AG04450 (cell line): Measurements from ENCODE around the gene NTPCR. TPM values are rescaled to one million over a fixed set of nuclear protein-coding genes. Genes with fewer than 3 reads are reported as not detected.

ENCODE experiments used
- CTCF ChIA-PET: fragments of 300-600, 350-600 bp; formaldehyde crosslinking; extraction: SDS; loops from one replicate; lab custom pipeline; 2022; ENCODE audit warnings: antibody characterized with exemption, inconsistent platforms; lab: Charles Lee
- POLR2A ChIA-PET: fragments of 350-600 bp; formaldehyde crosslinking; extraction: SDS; loops from one replicate; lab custom pipeline; 2021; ENCODE audit warnings: antibody characterized with exemption, inconsistent platforms; lab: Yijun Ruan, JAX
- DNase-seq: peaks from one replicate; pipeline ENCODE4 v3.0.0-alpha.2; 2011; ENCODE audit warnings: low read depth, low spot score
- H3K27ac ChIP-seq: one replicate; pipeline ENCODE4 v1.5.1; 2012; ENCODE audit warnings: low read depth, low read length, control low read depth
- H3K27me3 ChIP-seq: one replicate; pipeline ENCODE4 v1.6.0; 2012; ENCODE audit warnings: low read length; ENCODE audit not compliant: control insufficient read depth, insufficient read depth
- H3K4me3 ChIP-seq: 2 replicates; pipeline ENCODE4 v1.5.1; 2011; ENCODE audit warnings: mild to moderate bottlenecking, low read depth, low read length, control low read depth
- H3K9me3 ChIP-seq: 2 replicates; pipeline ENCODE4 v1.5.1; 2012; ENCODE audit warnings: low read length; ENCODE audit not compliant: control insufficient read depth, insufficient read depth
- CTCF ChIP-seq: IDR thresholded peaks from 2 replicates; pipeline ENCODE4 v1.5.1; 2011; ENCODE audit warnings: low read depth, low read length, control low read depth, inconsistent platforms
- polyA plus RNA-seq: library from polyadenylated mRNA; depleted of rRNA; stranded (reverse); fragments of >200 nt; gene quantifications from 2 replicates; pipeline ENCODE4 v1.2.3, GENCODE V29; 2011

Gene NTPCR
- polyA plus RNA-seq, 1 experiment: 59.0 TPM

GRCh38 chr1:233019778-233020325, 69.4 kb downstream of the NTPCR start:
- DNase-seq: peak; percentile 66
- H3K9me3 ChIP-seq: no peaks in the 10 kb centered on the region
- ChIA-PET POLR2A (interaction anchor here (0.6 to 1.3 kb wide), 4 partner anchors 14 to 93 kb away, joined by 3 to 5 read pairs (median 3); no protein-coding TSS in a partner anchor), CTCF (no interaction called here)
- H3K4me3 ChIP-seq: no peak overlapping the region
- peak overlapping the region; percentile 68 for H3K27ac ChIP-seq
- TF ChIP-seq CTCF: no peak
- H3K27me3 ChIP-seq: no peaks in the 10 kb centered on the region

DNA sequence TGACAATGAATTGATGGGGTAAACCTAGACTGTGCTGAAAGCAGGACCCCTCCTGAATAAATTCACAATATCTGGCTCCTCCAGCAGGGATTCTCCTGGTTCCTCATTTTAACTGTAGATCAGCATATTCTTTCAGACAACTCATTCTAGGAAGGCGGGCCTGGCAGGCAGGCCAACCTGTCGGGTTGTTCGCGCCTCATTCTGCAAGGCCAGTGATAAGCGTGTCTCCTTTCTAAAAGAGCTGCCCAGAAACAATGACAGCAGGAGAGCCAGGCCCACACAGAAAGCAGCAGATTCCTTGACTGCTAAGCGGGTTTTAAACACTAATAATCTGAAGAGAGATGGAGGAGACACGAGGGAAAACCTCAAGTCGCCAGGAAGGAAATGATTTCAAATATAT, 70.0 kb downstream of the NTPCR start:
- Histone ChIP-seq H3K9me3 (no peaks in the 10 kb centered on the region), H3K4me3 (no peak overlapping the region), H3K27ac (peak overlapping the region; percentile 68), H3K27me3 (no peaks in the 10 kb centered on the region)
- DNase-seq: no peak
- ChIA-PET CTCF (no interaction called here), POLR2A (interaction anchor here (1.0 to 1.3 kb wide), 3 partner anchors 14 to 93 kb away, joined by 3 to 5 read pairs (median 3); no protein-coding TSS in a partner anchor)
- TF ChIP-seq CTCF: no peak

GRCh38 chr1:233022246-233022645, 71.8 kb downstream of the NTPCR start:
- ChIA-PET POLR2A (no interaction called here), CTCF (no interaction called here)
- Histone ChIP-seq H3K9me3 (no peaks in the 10 kb centered on the region), H3K27me3 (no peaks in the 10 kb centered on the region), H3K27ac (no peak overlapping the region), H3K4me3 (no peak overlapping the region)
- no peak for DNase-seq
- no peak for TF ChIP-seq CTCF

GRCh38 chr1:233024199-233024598, 73.8 kb downstream of the NTPCR start:
- Histone ChIP-seq H3K27me3 (no peaks in the 10 kb centered on the region), H3K4me3 (no peak overlapping the region), H3K9me3 (no peaks in the 10 kb centered on the region), H3K27ac (no peak overlapping the region)
- CTCF ChIA-PET: interaction anchor here (0.9 to 1.1 kb wide), 2 partner anchors 14 to 378 kb away, joined by 3 read pairs; no protein-coding TSS in a partner anchor
- no peak for DNase-seq
- no peak for TF ChIP-seq CTCF
- POLR2A ChIA-PET: interaction anchor here (0.8 kb wide), 1 partner anchor 51 kb away, joined by 4 read pairs; no protein-coding TSS in a partner anchor

DNA sequence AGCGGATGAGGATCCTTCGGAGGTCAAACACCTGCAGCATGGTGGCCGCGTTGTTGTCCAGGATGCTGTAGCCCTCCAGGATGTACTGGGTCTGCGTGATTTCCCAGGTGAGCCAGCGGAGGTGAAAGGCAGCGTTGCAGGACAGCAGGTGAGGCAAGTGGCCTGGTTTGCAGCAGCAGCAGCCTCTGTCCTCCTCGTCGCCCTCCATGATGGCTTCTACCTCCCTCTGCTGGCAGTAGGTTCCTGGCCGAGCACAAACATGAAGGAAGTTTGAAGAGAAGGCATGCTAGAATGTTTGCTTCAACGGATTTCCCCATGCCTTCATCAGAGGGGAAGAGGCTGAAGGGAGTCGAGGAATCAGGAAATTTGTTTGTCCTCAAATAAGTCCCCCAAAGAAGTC, 74.7 kb downstream of the NTPCR start:
- DNase-seq: no peak

More for the DNA sequence above, 74.7 kb downstream of the NTPCR start:
- peak; percentile 42 for TF ChIP-seq CTCF
- no peak overlapping the region for H3K27ac ChIP-seq
- ChIA-PET CTCF (interaction anchor here (0.6 to 1.4 kb wide), 3 partner anchors 15 to 391 kb away, joined by 3 to 4 read pairs (median 3); no protein-coding TSS in a partner anchor), POLR2A (no interaction called here)
- H3K9me3 ChIP-seq: no peaks in the 10 kb centered on the region
- no peaks in the 10 kb centered on the region for H3K27me3 ChIP-seq
- no peak overlapping the region for H3K4me3 ChIP-seq
